ENCODE data around the gene ING1. TPM values are rescaled to one million over a fixed set of nuclear protein-coding genes. Genes with fewer than 3 reads are reported as not detected.
"Not testable (repeated sequence)": the region's sequence is repeated elsewhere in the genome, so short reads cannot be mapped to it uniquely, and the experiment has no call there.

Gene ING1
- total RNA-seq, 1 donor from 2014 or later: 13.2 TPM

GRCh38 chr13:110685305-110686020 is 28.0 kb upstream of the ING1 start:
- TF ChIP-seq, protein P1, sequence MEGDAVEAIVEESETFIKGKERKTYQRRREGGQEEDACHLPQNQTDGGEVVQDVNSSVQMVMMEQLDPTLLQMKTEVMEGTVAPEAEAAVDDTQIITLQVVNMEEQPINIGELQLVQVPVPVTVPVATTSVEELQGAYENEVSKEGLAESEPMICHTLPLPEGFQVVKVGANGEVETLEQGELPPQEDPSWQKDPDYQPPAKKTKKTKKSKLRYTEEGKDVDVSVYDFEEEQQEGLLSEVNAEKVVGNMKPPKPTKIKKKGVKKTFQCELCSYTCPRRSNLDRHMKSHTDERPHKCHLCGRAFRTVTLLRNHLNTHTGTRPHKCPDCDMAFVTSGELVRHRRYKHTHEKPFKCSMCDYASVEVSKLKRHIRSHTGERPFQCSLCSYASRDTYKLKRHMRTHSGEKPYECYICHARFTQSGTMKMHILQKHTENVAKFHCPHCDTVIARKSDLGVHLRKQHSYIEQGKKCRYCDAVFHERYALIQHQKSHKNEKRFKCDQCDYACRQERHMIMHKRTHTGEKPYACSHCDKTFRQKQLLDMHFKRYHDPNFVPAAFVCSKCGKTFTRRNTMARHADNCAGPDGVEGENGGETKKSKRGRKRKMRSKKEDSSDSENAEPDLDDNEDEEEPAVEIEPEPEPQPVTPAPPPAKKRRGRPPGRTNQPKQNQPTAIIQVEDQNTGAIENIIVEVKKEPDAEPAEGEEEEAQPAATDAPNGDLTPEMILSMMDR (IDR thresholded peaks at IDR 0.05): no peak
- Histone ChIP-seq H3K27ac (no peak overlapping the region), H3K27me3 (no peaks in the 10 kb centered on the region), H3K36me3 (peaks cover 83% of the 10 kb centered on the region), H3K4me3 (no peak overlapping the region), H3K4me1 (no peaks in the 10 kb centered on the region), H3K9me3 (no peaks in the 10 kb centered on the region)
- ATAC-seq (no peak), DNase-seq (no peak)
- intact Hi-C loops (cut with DNase I): no loop called here

DNA sequence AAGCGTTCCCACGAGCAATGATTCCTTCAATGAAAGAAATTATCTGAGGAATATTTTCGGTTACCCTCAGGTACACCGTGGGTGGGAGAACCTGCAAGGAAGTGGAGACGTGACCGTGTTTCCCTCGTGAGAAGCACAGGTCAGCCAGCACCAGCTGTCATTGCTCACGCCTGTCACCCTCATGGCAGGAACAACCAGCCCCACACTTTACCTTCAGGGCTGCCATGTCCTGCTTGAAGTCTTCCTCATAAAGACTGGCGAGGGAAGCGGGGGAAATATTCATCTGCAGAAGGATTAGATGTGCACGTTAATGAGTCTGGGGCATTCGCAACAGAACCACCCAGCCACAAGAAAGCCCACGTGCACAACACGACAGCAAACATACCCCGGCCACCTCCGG is 25.8 kb upstream of the ING1 start:
- Histone ChIP-seq H3K27ac (no peak overlapping the region), H3K27me3 (no peaks in the 10 kb centered on the region), H3K9me3 (no peaks in the 10 kb centered on the region), H3K36me3 (peaks cover 66% of the 10 kb centered on the region), H3K4me3 (no peak overlapping the region), H3K4me1 (no peaks in the 10 kb centered on the region)
- ATAC-seq: no peak
- no peak for DNase-seq
- intact Hi-C loops (cut with DNase I): no loop called here
- TF ChIP-seq, protein P1 (IDR thresholded peaks at IDR 0.05): no peak

DNA sequence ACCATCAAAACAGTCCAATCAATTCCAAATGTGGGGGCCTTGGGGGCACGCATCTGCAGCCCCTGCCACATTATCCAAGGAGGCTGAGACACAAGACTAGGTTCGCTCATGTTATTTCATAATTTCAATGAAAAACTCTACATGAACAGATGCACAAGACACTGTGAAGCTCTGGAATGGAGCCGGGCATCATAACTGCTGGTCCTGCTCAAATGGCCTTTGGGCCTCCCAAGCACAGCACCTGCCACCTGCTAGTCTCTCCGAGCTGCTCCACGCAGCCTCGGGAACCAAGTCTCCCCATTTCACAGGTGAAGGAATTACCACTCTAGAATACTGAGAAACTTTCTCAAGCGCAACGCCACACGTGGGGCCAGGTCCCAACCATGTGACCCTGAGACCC is 24.5 kb upstream of the ING1 start:
- H3K27me3 ChIP-seq: no peaks in the 10 kb centered on the region
- TF ChIP-seq, protein P1 (IDR thresholded peaks at IDR 0.05): no peak
- no peaks in the 10 kb centered on the region for H3K9me3 ChIP-seq
- H3K4me1 ChIP-seq: no peaks in the 10 kb centered on the region
- no peak overlapping the region for H3K4me3 ChIP-seq
- intact Hi-C loops (cut with DNase I): no loop called here
- H3K36me3 ChIP-seq: peaks cover 60% of the 10 kb centered on the region
- no peak overlapping the region for H3K27ac ChIP-seq
- no peak for DNase-seq
- ATAC-seq: no peak

DNA sequence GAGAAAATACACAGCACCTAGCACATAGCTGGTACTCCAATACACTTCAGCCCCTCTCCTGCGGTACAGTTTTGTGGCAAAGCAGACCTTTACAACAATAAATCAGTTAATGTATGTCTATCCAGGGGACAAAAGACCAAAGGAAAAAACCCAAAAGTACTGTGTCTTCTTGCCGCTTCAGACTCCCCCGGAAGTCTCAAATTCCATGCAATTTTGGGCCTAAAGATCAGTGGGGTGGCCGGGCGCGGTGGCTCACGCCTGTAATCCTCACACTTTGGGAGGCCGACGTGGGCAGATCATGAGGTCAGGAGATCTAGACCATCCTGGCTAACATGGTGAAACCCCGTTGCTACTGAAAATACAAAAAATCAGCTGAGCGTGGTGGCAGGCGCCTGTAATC is 23.8 kb upstream of the ING1 start:
- Histone ChIP-seq H3K4me1 (no peaks in the 10 kb centered on the region), H3K36me3 (peaks cover 64% of the 10 kb centered on the region), H3K27ac (no peak overlapping the region), H3K9me3 (no peaks in the 10 kb centered on the region), H3K27me3 (no peaks in the 10 kb centered on the region), H3K4me3 (no peak overlapping the region)
- DNase-seq (no peak), ATAC-seq (no peak)
- intact Hi-C loops (cut with DNase I): no loop called here
- TF ChIP-seq, protein P1 (IDR thresholded peaks at IDR 0.05): no peak

- intact Hi-C loops (cut with DNase I): no loop called here
- peaks cover 57% of the 10 kb centered on the region for H3K36me3 ChIP-seq
- TF ChIP-seq, protein P1 (IDR thresholded peaks at IDR 0.05): no peak
- no peaks in the 10 kb centered on the region for H3K27me3 ChIP-seq
- H3K9me3 ChIP-seq: no peaks in the 10 kb centered on the region
- H3K4me3 ChIP-seq: no peak overlapping the region
- DNase-seq (no peak), ATAC-seq (no peak)
- no peaks in the 10 kb centered on the region for H3K4me1 ChIP-seq
- no peak overlapping the region for H3K27ac ChIP-seq
Measured at GRCh38 chr13:110690516-110690915, 23.0 kb upstream of the ING1 start.

GRCh38 chr13:110695774-110696173 is 17.7 kb upstream of the ING1 start:
- H3K27ac ChIP-seq; H3K27me3 ChIP-seq; H3K9me3 ChIP-seq; intact Hi-C loops (cut with DNase I); H3K4me1 ChIP-seq; ATAC-seq; H3K4me3 ChIP-seq; DNase-seq: not testable (repeated sequence)
- peaks cover 59% of the 10 kb centered on the region for H3K36me3 ChIP-seq
